ENCODE measurements around the gene MUC20.

MUC20 gene

DNA sequence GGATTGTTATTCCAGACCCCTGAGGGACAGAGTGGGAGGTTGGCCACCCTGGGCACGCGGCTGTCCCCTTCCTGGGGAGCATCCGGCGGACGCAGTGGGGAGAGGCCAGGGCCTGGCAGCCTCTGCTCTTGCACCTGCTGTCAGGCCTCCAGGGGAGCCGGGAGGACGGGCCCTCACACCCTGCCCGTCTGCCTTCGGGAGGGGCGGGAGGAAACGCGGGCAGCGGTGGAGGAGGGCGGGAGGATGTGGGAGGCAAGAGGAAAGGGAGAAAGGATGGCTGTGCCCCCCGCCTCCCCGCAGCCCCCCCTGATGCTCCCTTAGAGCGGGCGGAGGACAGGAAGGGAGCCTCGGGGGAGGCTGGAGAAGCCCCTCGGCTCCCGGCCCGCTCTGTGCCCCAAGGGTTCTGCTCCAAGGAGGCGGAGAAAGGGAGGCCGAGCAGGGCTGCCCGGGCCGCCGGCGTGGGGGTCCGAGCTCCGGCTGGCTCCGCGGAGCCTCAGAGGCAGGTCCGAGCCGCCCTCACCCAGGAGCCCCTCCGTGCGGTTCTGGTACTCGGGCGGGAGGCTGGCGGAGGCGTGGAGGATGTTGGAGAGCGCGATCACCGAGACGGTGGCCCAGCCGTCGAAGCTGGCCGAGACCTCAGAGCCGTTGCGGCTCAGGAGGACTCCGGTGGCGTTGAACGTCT is 40.9 kb downstream of the MUC20 start:
- no peak for DNase-seq (ENCODE audit: low read depth)
- H3K4me3 ChIP-seq (ENCODE audit: low read depth, low read length), result no peak overlapping the region
- TF ChIP-seq, protein P1, sequence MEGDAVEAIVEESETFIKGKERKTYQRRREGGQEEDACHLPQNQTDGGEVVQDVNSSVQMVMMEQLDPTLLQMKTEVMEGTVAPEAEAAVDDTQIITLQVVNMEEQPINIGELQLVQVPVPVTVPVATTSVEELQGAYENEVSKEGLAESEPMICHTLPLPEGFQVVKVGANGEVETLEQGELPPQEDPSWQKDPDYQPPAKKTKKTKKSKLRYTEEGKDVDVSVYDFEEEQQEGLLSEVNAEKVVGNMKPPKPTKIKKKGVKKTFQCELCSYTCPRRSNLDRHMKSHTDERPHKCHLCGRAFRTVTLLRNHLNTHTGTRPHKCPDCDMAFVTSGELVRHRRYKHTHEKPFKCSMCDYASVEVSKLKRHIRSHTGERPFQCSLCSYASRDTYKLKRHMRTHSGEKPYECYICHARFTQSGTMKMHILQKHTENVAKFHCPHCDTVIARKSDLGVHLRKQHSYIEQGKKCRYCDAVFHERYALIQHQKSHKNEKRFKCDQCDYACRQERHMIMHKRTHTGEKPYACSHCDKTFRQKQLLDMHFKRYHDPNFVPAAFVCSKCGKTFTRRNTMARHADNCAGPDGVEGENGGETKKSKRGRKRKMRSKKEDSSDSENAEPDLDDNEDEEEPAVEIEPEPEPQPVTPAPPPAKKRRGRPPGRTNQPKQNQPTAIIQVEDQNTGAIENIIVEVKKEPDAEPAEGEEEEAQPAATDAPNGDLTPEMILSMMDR (IDR thresholded peaks at IDR 0.05; ENCODE audit: low read depth, low read length), result no peak
- TF ChIP-seq POLR2A (IDR thresholded peaks at IDR 0.05; ENCODE audit: extremely low read depth, insufficient read length), result no peak
- TF ChIP-seq, protein P2, sequence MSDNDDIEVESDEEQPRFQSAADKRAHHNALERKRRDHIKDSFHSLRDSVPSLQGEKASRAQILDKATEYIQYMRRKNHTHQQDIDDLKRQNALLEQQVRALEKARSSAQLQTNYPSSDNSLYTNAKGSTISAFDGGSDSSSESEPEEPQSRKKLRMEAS (IDR thresholded peaks at IDR 0.05; ENCODE audit: low read depth, low read length), result no peak
- no peak for TF ChIP-seq MYC (IDR thresholded peaks at IDR 0.05; ENCODE audit: low read depth, low read length)

DNA sequence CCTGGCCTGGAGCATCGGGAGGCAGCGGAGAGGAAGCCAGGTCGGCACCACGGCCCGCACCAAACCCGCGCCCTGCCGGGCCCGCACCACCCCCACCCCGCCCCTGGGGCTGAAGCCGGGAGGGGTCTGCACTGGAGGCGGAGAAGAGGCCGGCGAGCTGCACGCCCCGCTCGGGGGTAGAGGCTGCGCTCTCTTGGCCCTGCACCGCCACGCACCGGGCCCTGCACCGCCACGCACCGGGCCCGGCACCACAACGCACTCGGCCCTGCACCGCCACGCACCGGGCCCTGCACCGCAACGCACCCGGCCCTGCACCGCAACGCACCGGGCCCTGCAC is 41.4 kb downstream of the MUC20 start:
- DNase-seq (ENCODE audit: low read depth), result no peak
- TF ChIP-seq, protein P2 (IDR thresholded peaks at IDR 0.05; ENCODE audit: low read depth, low read length), result no peak
- no peak for TF ChIP-seq POLR2A (IDR thresholded peaks at IDR 0.05; ENCODE audit: extremely low read depth, insufficient read length)
- TF ChIP-seq MYC (IDR thresholded peaks at IDR 0.05; ENCODE audit: low read depth, low read length), result no peak
- TF ChIP-seq, protein P1 (IDR thresholded peaks at IDR 0.05; ENCODE audit: low read depth, low read length), result no peak
- H3K4me3 ChIP-seq (ENCODE audit: low read depth, low read length), result no peak overlapping the region

DNA sequence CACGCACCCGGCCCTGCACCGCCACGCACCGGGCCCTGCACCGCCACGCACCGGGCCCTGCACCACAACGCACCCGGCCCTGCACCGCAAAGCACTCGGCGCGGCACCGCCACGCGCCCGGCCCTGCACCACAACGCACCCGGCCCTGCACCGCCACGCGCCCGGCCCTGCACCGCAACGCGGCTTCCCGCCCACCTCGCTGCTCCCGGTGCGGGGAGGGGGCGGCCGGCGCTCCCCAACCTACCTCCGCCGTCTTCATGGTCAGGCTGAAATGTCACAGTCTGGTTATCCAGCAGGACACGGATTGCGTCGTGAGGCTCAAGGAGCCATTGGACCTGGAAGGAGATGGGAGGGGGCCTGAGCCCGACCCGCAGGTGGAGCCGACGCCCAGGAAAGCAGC is 41.8 kb downstream of the MUC20 start:
- DNase-seq (ENCODE audit: low read depth), result no peak
- no peak overlapping the region for H3K4me3 ChIP-seq (ENCODE audit: low read depth, low read length)
- TF ChIP-seq, protein P1 (IDR thresholded peaks at IDR 0.05; ENCODE audit: low read depth, low read length), result no peak
- TF ChIP-seq MYC (IDR thresholded peaks at IDR 0.05; ENCODE audit: low read depth, low read length), result no peak
- TF ChIP-seq, protein P2 (IDR thresholded peaks at IDR 0.05; ENCODE audit: low read depth, low read length), result no peak
- no peak for TF ChIP-seq POLR2A (IDR thresholded peaks at IDR 0.05; ENCODE audit: extremely low read depth, insufficient read length)

DNA sequence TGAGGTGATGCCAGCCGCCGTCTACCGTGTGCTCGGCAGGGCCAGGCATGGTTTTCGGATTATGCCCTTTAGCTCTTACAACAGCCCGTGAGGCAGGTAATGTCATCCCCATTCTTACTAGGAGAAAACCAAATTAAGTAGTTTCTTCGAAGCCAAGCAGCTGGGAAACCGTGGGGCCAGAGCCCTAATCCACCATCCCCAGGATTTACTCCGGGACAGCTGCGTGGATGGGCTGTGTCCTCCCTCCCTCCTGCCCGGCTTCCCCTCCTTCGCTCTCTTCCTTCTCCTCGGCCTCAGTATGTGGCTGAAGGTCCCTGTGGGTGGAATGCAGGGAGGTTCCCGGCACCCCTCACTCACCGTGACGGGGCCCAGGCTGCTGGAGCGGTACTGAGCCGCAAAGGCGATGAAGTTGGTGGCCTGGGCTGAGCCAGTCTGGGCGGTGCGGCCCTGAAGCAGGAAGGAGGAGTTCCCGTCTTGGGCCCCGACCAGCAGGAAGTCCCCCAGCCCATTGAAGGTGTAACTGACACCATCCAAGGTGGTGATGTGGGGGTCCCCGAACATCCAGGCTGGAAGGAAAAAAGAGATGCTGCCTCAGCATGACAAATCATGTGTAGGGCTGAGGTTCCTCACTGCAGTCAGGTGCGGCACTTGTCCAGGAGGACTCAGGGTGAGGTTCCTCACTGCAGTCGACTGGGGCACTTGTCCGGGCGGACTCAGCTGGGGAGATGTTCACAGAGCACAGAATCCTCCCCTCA is 42.5 kb downstream of the MUC20 start:
- no peak for DNase-seq (ENCODE audit: low read depth)
- no peak overlapping the region for H3K4me3 ChIP-seq (ENCODE audit: low read depth, low read length)
- TF ChIP-seq, protein P2 (IDR thresholded peaks at IDR 0.05; ENCODE audit: low read depth, low read length), result no peak
- TF ChIP-seq, protein P1 (IDR thresholded peaks at IDR 0.05; ENCODE audit: low read depth, low read length), result no peak
- TF ChIP-seq POLR2A (IDR thresholded peaks at IDR 0.05; ENCODE audit: extremely low read depth, insufficient read length), result no peak
- TF ChIP-seq MYC (IDR thresholded peaks at IDR 0.05; ENCODE audit: low read depth, low read length), result no peak

DNA sequence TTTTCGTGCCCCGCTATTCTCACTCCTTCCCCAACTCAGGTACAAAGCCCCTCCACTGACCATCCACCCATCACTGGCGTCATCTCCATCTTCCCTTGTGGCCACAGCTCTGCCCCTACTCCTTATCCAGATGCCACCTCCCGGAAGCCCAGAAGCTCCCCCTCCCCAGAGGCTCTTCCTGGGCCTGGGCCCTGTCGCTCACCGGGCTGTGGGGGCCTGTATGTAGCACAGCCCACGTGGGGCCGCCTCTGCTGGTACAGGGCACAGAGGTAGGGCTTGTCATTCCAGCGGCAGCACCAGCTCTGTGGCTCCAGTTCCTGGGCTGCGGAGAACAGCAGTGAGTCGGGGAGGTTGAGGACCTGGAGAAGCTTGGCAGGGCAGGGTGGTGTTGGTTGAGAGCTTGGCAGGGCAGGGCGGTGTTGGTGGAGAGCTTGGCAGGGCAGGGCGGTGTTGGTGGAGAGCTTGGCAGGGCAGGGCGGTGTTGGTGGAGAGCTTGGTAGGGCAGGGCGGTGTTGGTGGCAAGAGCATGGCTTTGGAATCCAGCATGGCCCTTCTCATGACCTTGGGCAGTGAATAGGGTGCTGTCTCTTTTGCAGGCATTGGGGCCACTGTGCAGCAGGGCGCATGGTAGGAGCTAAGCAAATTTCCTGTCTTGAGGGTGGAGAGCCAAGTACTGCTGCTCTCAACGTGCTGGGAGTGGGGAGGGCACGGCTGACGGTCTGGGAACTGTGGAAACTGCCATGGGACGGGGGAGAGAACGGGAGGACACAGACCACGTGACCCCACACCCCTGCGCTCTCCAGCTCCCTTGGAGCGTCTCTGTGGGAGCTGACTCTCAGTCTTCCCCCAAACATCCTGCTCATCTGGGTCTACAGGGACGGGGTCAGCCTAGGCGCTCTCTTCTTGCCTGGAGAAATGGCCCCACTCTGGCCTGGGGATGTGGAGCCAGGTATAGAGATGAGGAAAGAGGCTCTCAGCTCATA is 43.4 kb downstream of the MUC20 start:
- DNase-seq (ENCODE audit: low read depth), result no peak
- TF ChIP-seq, protein P2 (IDR thresholded peaks at IDR 0.05; ENCODE audit: low read depth, low read length), result no peak
- no peak for TF ChIP-seq POLR2A (IDR thresholded peaks at IDR 0.05; ENCODE audit: extremely low read depth, insufficient read length)
- no peak for TF ChIP-seq MYC (IDR thresholded peaks at IDR 0.05; ENCODE audit: low read depth, low read length)
- TF ChIP-seq, protein P1 (IDR thresholded peaks at IDR 0.05; ENCODE audit: low read depth, low read length), result no peak
- no peak overlapping the region for H3K4me3 ChIP-seq (ENCODE audit: low read depth, low read length)

All from NB4 (cell line).